HG03432 (cell line): ENCODE results near the gene STK25.
"Not testable (repeated sequence)": the region's sequence is repeated elsewhere in the genome, so short reads cannot be mapped to it uniquely, and the experiment has no call there.

Source experiments
- ATAC-seq: cut with Tn5 transposase; IDR thresholded peaks from one replicate; pipeline ENCODE4 v1.9.1; 2021; ENCODE audit warnings: mild to moderate bottlenecking, moderate library complexity; ENCODE audit not compliant: unreplicated experiment

STK25 gene

GRCh38 chr2:241540401-241540770, 32.0 kb upstream of the STK25 start:
- no peak for ATAC-seq

- no peak for ATAC-seq
Observed at GRCh38 chr2:241539616-241540374, 31.4 kb upstream of the STK25 start.

- no peak for ATAC-seq
Observed at GRCh38 chr2:241538838-241539615, 30.6 kb upstream of the STK25 start.

GRCh38 chr2:241535871-241536655, 27.7 kb upstream of the STK25 start:
- no peak for ATAC-seq

- no peak for ATAC-seq
Observed at GRCh38 chr2:241534701-241535375, 26.5 kb upstream of the STK25 start.

- ATAC-seq: no peak
Observed at GRCh38 chr2:241534293-241534692, 25.9 kb upstream of the STK25 start.

GRCh38 chr2:241532733-241533601, 24.6 kb upstream of the STK25 start:
- ATAC-seq: no peak

GRCh38 chr2:241532168-241532567, 23.8 kb upstream of the STK25 start:
- ATAC-seq: no peak

- no peak for ATAC-seq
Observed at GRCh38 chr2:241531161-241531722, 22.9 kb upstream of the STK25 start.

- ATAC-seq: no peak
Observed at GRCh38 chr2:241530571-241530970, 22.2 kb upstream of the STK25 start.

GRCh38 chr2:241525818-241526780, 17.7 kb upstream of the STK25 start:
- ATAC-seq: not testable (repeated sequence)

GRCh38 chr2:241522477-241522876, 14.1 kb upstream of the STK25 start:
- ATAC-seq: no peak

GRCh38 chr2:241519669-241520068, 11.3 kb upstream of the STK25 start:
- ATAC-seq: no peak

GRCh38 chr2:241517297-241517696, 8.9 kb upstream of the STK25 start:
- ATAC-seq: no peak

GRCh38 chr2:241516520-241516965, 8.2 kb upstream of the STK25 start:
- no peak for ATAC-seq

- ATAC-seq: peak; percentile 72
Observed at GRCh38 chr2:241514986-241515737, 6.8 kb upstream of the STK25 start.

GRCh38 chr2:241514553-241514952, 6.2 kb upstream of the STK25 start:
- ATAC-seq: no peak
